DND-41 (cell line): ENCODE data around the gene SRL.

Experiments
- ATAC-seq: fragments of 200-7000 bp; cut with Tn5 transposase; 3 replicates; pipeline ENCODE4 v1.9.1; 2021; ENCODE audit warnings: low read depth; ENCODE audit not compliant: insufficient read depth
- DNase-seq: peaks from one replicate; pipeline ENCODE4 v3.0.0-alpha.2; 2020
- H2AFZ ChIP-seq: 2 replicates; pipeline ENCODE4 v1.6.0; 2012; ENCODE audit warnings: low read depth, low read length
- H3K27ac ChIP-seq: 2 replicates; pipeline ENCODE4 v1.5.1; 2012; ENCODE audit warnings: low read length, inconsistent platforms
- H3K27me3 ChIP-seq: fragments of 200-600 bp; sonication (generic); 2 replicates; pipeline ENCODE4 v1.6.0; 2012; ENCODE audit warnings: low read length, mild to moderate bottlenecking, inconsistent platforms; ENCODE audit not compliant: insufficient read depth, poor library complexity
- H3K36me3 ChIP-seq: 2 replicates; pipeline ENCODE4 v1.5.1; 2012; ENCODE audit warnings: low read length, inconsistent platforms; ENCODE audit not compliant: insufficient read depth
- H3K4me1 ChIP-seq: 2 replicates; pipeline ENCODE4 v1.5.1; 2012; ENCODE audit warnings: mild to moderate bottlenecking, low read length; ENCODE audit not compliant: insufficient read depth
- H3K4me2 ChIP-seq: 2 replicates; pipeline ENCODE4 v1.6.0; 2012; ENCODE audit warnings: mild to moderate bottlenecking, moderate library complexity, low read length, inconsistent platforms; ENCODE audit not compliant: insufficient read depth
- H3K4me3 ChIP-seq, 2 experiments: fragments of 200-600 bp in 1 of 2; shearing (Covaris generic) in 1 of 2; 2 replicates each; pipeline ENCODE4 v1.5.1; 2012 to 2016; ENCODE audit warnings: inconsistent platforms in 2 of 2, low read length in 2 of 2, mild to moderate bottlenecking in 2 of 2, low read depth in 1 of 2, moderate library complexity in 1 of 2
- H3K79me2 ChIP-seq: 2 replicates; pipeline ENCODE4 v1.6.0; 2012; ENCODE audit warnings: low read length, inconsistent platforms; ENCODE audit not compliant: insufficient read depth
- H3K9ac ChIP-seq: 2 replicates; pipeline ENCODE4 v1.6.0; 2012; ENCODE audit warnings: low read depth, mild to moderate bottlenecking, inconsistent platforms, low read length, moderate library complexity
- H3K9me3 ChIP-seq: 2 replicates; pipeline ENCODE4 v1.5.1; 2012; ENCODE audit warnings: low read length, moderate library complexity, mild to moderate bottlenecking, inconsistent platforms; ENCODE audit not compliant: insufficient read depth, severe bottlenecking
- H4K20me1 ChIP-seq: 2 replicates; pipeline ENCODE4 v1.6.0; 2012; ENCODE audit warnings: low read length; ENCODE audit not compliant: insufficient read depth
- EZH2 ChIP-seq: IDR thresholded peaks from 3 replicates; pipeline ENCODE4 v1.6.1; 2012; ENCODE audit warnings: borderline replicate concordance, low read depth, mild to moderate bottlenecking, moderate library complexity, low read length, inconsistent platforms; ENCODE audit not compliant: severe bottlenecking
- TF ChIP-seq, protein P1 (sequence below): IDR thresholded peaks from 2 replicates; pipeline ENCODE4 v1.5.1; 2012; ENCODE audit warnings: borderline replicate concordance, low read length, moderate library complexity, mild to moderate bottlenecking; ENCODE audit not compliant: poor library complexity, severe bottlenecking; ENCODE audit errors: extremely low read depth

Gene SRL

DNA sequence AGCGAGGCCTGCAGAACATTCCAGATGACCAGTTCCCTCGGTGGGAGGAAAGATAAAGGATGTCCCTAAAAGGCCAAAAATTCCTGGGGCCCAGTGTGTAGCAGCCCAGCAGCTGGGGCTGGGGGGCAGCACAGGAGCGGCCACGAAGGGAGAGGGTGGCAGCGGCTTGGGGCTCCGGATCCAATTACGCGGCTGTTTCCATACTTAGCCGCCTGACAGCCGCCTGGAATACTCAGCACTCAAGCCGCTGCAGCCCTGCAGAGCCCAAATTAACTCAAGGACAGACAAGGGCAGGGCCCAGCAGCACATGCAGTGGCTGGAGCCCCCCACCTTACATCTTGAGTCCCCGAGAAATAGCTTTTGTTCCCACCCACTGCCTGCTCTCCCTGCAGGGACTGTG lies 1.3 kb downstream of the SRL start:
- no peaks in the 10 kb centered on the region; the same call in 1 of the 2 replicates for H3K4me1 ChIP-seq
- H3K27me3 ChIP-seq = peaks cover 8% of the 10 kb centered on the region
- no peak overlapping the region for H3K9ac ChIP-seq
- H3K4me2 ChIP-seq = no peak overlapping the region
- H3K36me3 ChIP-seq = no peaks in the 10 kb centered on the region
- no peak overlapping the region for H3K4me3 ChIP-seq
- TF ChIP-seq EZH2 = no peak
- TF ChIP-seq, protein P1, sequence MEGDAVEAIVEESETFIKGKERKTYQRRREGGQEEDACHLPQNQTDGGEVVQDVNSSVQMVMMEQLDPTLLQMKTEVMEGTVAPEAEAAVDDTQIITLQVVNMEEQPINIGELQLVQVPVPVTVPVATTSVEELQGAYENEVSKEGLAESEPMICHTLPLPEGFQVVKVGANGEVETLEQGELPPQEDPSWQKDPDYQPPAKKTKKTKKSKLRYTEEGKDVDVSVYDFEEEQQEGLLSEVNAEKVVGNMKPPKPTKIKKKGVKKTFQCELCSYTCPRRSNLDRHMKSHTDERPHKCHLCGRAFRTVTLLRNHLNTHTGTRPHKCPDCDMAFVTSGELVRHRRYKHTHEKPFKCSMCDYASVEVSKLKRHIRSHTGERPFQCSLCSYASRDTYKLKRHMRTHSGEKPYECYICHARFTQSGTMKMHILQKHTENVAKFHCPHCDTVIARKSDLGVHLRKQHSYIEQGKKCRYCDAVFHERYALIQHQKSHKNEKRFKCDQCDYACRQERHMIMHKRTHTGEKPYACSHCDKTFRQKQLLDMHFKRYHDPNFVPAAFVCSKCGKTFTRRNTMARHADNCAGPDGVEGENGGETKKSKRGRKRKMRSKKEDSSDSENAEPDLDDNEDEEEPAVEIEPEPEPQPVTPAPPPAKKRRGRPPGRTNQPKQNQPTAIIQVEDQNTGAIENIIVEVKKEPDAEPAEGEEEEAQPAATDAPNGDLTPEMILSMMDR = no peak
- H2AFZ ChIP-seq = no peak overlapping the region
- H3K27ac ChIP-seq = no peak overlapping the region
- no peaks in the 10 kb centered on the region for H3K79me2 ChIP-seq
- DNase-seq (no peak), ATAC-seq (no peak)
- H3K9me3 ChIP-seq = peaks cover 3% of the 10 kb centered on the region
- no peaks in the 10 kb centered on the region; the same call in 1 of the 2 replicates for H4K20me1 ChIP-seq

DNA sequence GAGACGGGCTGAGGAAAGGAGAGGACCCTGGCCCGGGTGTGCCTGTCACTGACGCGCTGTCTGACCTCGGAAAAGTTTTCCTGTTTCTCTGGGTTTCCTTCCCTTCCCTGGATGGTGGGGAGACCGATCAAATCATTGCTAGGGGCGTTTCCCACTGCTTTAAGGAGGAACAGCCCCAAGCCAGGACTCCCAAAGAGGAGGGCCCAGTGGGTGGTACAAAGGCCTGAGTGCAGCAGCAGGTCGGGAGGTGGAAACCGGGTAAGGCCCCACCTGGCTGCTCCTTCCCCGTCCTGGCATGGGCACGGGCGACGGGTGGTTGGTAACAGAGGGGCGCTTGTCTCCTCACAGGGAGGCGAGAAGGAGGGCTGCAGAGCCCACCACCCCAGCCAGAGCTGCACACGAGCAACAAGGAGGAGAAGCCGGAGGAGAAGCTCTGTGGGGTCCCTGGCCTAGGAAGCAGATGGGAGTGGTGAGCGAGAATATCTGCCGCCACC lies 2.2 kb downstream of the SRL start:
- Histone ChIP-seq H3K4me1 (no peaks in the 10 kb centered on the region; the same call in 1 of the 2 replicates), H3K79me2 (no peaks in the 10 kb centered on the region), H3K27ac (no peak overlapping the region), H3K36me3 (no peaks in the 10 kb centered on the region), H4K20me1 (no peaks in the 10 kb centered on the region; the same call in 1 of the 2 replicates), H3K4me2 (no peak overlapping the region), H3K9ac (no peak overlapping the region), H3K4me3 (no peak overlapping the region), H3K9me3 (peaks cover 3% of the 10 kb centered on the region), H3K27me3 (peaks cover 13% of the 10 kb centered on the region), H2AFZ (no peak overlapping the region)
- TF ChIP-seq EZH2 = no peak
- TF ChIP-seq, protein P1 = no peak
- no peak for DNase-seq
- ATAC-seq = no peak

DNA sequence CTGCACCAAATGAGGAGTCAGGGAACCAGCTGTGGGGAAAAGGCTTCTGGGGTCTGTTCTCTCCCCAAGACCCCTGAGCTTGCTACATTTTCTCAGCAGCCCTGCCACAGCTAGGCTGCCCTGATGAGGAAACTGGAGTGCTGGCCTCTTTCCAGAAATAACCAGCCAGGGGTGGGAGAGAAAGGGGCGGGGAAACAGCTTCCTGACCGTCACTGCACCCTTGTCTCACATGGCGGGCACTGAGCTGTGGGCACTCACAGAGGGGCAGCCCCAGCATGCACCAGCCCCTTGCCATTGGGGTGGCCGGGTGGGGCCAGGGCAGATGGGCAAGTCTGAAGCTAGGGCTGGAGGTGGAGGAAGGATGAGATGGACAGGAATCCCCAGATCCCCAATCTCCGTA lies 2.9 kb downstream of the SRL start:
- Histone ChIP-seq H3K9ac (no peak overlapping the region), H3K4me1 (no peaks in the 10 kb centered on the region), H3K9me3 (peaks cover 3% of the 10 kb centered on the region), H3K4me2 (no peak overlapping the region), H3K27me3 (peaks cover 18% of the 10 kb centered on the region), H4K20me1 (no peaks in the 10 kb centered on the region; the same call in 1 of the 2 replicates), H3K79me2 (no peaks in the 10 kb centered on the region), H3K4me3 (no peak overlapping the region), H3K36me3 (no peaks in the 10 kb centered on the region), H2AFZ (no peak overlapping the region), H3K27ac (no peak overlapping the region)
- TF ChIP-seq, protein P1 = no peak
- TF ChIP-seq EZH2 = no peak
- no peak for ATAC-seq
- no peak for DNase-seq

DNA sequence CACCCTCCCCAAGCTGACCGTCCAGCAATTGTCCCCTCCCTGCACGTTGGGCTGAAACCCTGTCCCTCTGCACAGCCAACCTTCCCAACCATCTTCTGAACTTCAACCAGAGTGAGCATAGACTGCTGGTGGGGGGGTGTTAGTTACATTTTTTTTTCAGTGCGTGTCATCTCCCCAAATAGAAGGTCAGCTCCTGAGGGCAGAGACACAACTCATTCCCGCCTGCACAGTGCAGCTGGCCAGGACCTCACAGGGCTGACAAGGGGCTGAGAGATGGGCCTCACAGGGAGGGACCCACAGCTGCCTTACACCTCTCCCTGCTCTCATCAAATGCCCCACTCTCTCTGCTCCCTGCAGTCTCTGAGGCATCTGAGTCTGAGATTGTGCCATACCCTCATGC lies 8.4 kb downstream of the SRL start:
- Histone ChIP-seq H3K9ac (no peak overlapping the region), H3K4me1 (no peaks in the 10 kb centered on the region), H3K4me3 (no peak overlapping the region), H3K36me3 (no peaks in the 10 kb centered on the region), H3K79me2 (no peaks in the 10 kb centered on the region), H2AFZ (no peak overlapping the region), H3K27me3 (peaks cover 23% of the 10 kb centered on the region), H3K4me2 (no peak overlapping the region), H3K27ac (no peak overlapping the region), H3K9me3 (no peaks in the 10 kb centered on the region), H4K20me1 (no peaks in the 10 kb centered on the region; the same call in 1 of the 2 replicates)
- ATAC-seq (no peak), DNase-seq (no peak)
- TF ChIP-seq, protein P1 = no peak
- TF ChIP-seq EZH2 = no peak
